ENCODE results near the gene FIBIN.

- TF ChIP-seq CREM (CRISPR knock-in tag; IDR thresholded peaks at IDR 0.05), result no peak
- no peak for TF ChIP-seq CTCF (IDR thresholded peaks at IDR 0.05)
- no peak for TF ChIP-seq NR1H2 (CRISPR knock-in tag; IDR thresholded peaks at IDR 0.05)
- no peak for TF ChIP-seq USF2 (CRISPR knock-in tag; IDR thresholded peaks at IDR 0.05)
- no peak for TF ChIP-seq TEAD4 (CRISPR knock-in tag; IDR thresholded peaks at IDR 0.05)
- no peak for TF ChIP-seq MAX (CRISPR knock-in tag; IDR thresholded peaks at IDR 0.05)
- no peak for TF ChIP-seq IRF2 (CRISPR knock-in tag; IDR thresholded peaks at IDR 0.05; ENCODE audit: borderline replicate concordance, low read depth)
- no peak for TF ChIP-seq CREB1 (CRISPR knock-in tag; IDR thresholded peaks at IDR 0.05)
- TF ChIP-seq ZSCAN18 (CRISPR knock-in tag; IDR thresholded peaks at IDR 0.05), result no peak
- TF ChIP-seq STAT6 (CRISPR knock-in tag; conservative IDR thresholded peaks at IDR 0.05; ENCODE audit: low read depth), result no peak
These were observed 17.8 kb downstream of the FIBIN start for GRCh38 chr11:27011560-27012233.
